BE2C (cell line): ENCODE results near the gene ZFYVE21.
"Not testable (repeated sequence)": the region's sequence is repeated elsewhere in the genome, so short reads cannot be mapped to it uniquely, and the experiment has no call there.

Source experiments
- DNase-seq: peaks from one replicate; pipeline ENCODE4 v3.0.0-alpha.2; 2020
- H3K27me3 ChIP-seq: fragments of 250-450 bp; sonication (Bioruptor Pico); 2 replicates; pipeline ENCODE4 v1.5.1; 2020; ENCODE audit warnings: mild to moderate bottlenecking
- H3K36me3 ChIP-seq: fragments of 250-450 bp; sonication (Bioruptor Pico); 2 replicates; pipeline ENCODE4 v1.5.1; 2020; ENCODE audit warnings: mild to moderate bottlenecking
- H3K4me1 ChIP-seq: fragments of 250-450 bp; sonication (Bioruptor Pico); 2 replicates; pipeline ENCODE4 v1.5.1; 2020
- H3K4me3 ChIP-seq: 2 replicates; pipeline ENCODE4 v1.5.1; 2011; ENCODE audit warnings: low read depth, low read length
- H3K9me3 ChIP-seq: fragments of 250-450 bp; sonication (Bioruptor Pico); 2 replicates; pipeline ENCODE4 v1.5.1; 2020
- CTCF ChIP-seq: IDR thresholded peaks from 2 replicates; pipeline ENCODE4 v1.5.1; 2012; ENCODE audit warnings: mild to moderate bottlenecking, low read depth, low read length

Gene ZFYVE21

GRCh38 chr14:103690332-103690731, 25.3 kb upstream of the ZFYVE21 start:
- no peak for DNase-seq
- Histone ChIP-seq H3K36me3 (peaks cover 62% of the 10 kb centered on the region), H3K4me3 (no peak overlapping the region), H3K27me3 (no peaks in the 10 kb centered on the region), H3K4me1 (peaks cover 4% of the 10 kb centered on the region; the same call in 1 of the 2 replicates), H3K9me3 (no peaks in the 10 kb centered on the region)
- TF ChIP-seq CTCF = no peak

GRCh38 chr14:103691655-103692054, 24.0 kb upstream of the ZFYVE21 start:
- not testable (repeated sequence) for H3K9me3 ChIP-seq, H3K27me3 ChIP-seq, H3K4me3 ChIP-seq, DNase-seq
- Histone ChIP-seq H3K36me3 (peaks cover 52% of the 10 kb centered on the region), H3K4me1 (peaks cover 15% of the 10 kb centered on the region)

DNA sequence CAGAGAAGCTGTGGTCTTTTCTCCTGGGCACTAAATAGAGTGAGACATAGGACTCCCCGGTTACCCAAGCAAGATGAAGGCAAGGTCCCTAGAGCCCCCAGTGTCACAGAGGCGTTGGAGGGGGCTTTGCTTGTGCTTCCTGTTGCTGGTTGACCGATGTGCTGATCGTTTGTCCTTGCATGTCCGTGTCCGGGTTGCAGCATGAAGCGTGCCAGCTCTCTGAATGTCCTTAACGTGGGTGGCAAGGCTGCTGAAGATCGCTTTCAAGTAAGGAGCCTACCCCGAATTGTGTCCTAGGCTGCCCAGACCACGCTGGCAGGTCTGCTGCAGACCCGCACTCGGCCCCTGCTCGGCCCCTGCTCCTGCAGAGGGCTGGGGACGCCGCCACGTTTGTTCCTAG, 23.5 kb upstream of the ZFYVE21 start:
- H3K36me3 ChIP-seq = peaks cover 50% of the 10 kb centered on the region
- no peaks in the 10 kb centered on the region for H3K27me3 ChIP-seq
- no peak overlapping the region for H3K4me3 ChIP-seq
- no peak for DNase-seq
- TF ChIP-seq CTCF = no peak
- H3K4me1 ChIP-seq = peaks cover 20% of the 10 kb centered on the region
- H3K9me3 ChIP-seq = no peaks in the 10 kb centered on the region

- peaks cover 25% of the 10 kb centered on the region for H3K4me1 ChIP-seq
- H3K27me3 ChIP-seq = no peaks in the 10 kb centered on the region
- TF ChIP-seq CTCF = no peak
- DNase-seq = no peak
- peaks cover 53% of the 10 kb centered on the region for H3K36me3 ChIP-seq
- H3K9me3 ChIP-seq = no peaks in the 10 kb centered on the region
- H3K4me3 ChIP-seq = no peak overlapping the region
Observed at GRCh38 chr14:103692871-103693270, 22.7 kb upstream of the ZFYVE21 start.

DNA sequence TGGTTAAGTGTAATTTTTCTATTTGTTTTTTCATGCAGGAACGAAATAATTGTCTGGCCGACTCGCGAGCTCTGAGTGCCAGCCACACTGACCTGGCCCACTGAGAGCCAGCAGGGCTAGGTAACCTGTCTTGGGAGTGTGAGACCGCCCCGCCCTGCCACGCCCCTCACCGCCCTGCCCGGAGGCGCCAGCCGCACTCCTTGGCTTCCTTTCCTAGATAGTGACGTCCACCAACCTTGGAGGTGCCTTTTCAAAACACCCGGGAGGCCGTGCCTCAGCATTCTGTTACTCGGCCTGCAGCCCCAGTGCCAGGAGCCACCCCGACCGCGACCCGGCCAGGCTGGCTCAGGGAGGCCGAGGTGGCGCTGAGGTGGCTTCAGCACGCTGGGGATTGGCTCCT, 22.1 kb upstream of the ZFYVE21 start:
- H3K36me3 ChIP-seq = peaks cover 53% of the 10 kb centered on the region
- H3K4me1 ChIP-seq = peaks cover 30% of the 10 kb centered on the region
- no peak for TF ChIP-seq CTCF
- H3K27me3 ChIP-seq = no peaks in the 10 kb centered on the region
- DNase-seq = no peak
- no peaks in the 10 kb centered on the region for H3K9me3 ChIP-seq
- no peak overlapping the region for H3K4me3 ChIP-seq

- H3K27me3 ChIP-seq = no peaks in the 10 kb centered on the region
- no peak for DNase-seq
- H3K4me3 ChIP-seq = no peak overlapping the region
- H3K36me3 ChIP-seq = peaks cover 54% of the 10 kb centered on the region
- H3K9me3 ChIP-seq = no peaks in the 10 kb centered on the region
- H3K4me1 ChIP-seq = peaks cover 40% of the 10 kb centered on the region
- TF ChIP-seq CTCF = peak; percentile 34
Observed at GRCh38 chr14:103694572-103695026, 21.0 kb upstream of the ZFYVE21 start.
